Activated T-cell treated with anti-CD3 and anti-CD28 coated beads, Interleukin-2, amount 50 U/mL, for 72 hours (primary cell): Measurements from ENCODE around the gene GAS1. TPM values are rescaled to one million over a fixed set of nuclear protein-coding genes. Genes with fewer than 3 reads are reported as not detected.

Experiments
- ATAC-seq, 2 donors: fragments of 150-1000 bp; cut with Tn5 transposase; replicated peaks in 1 of 2; 2 replicates each; pipeline ENCODE4 v1.10.0; 2021; ENCODE audit warnings: moderate library complexity in 2 of 2, mild to moderate bottlenecking in 1 of 2
- DNase-seq, 2 donors: peaks; one replicate each; pipeline ENCODE4 v3.0.0; 2021 to 2022; ENCODE audit warnings: mixed read lengths in 1 of 2
- H3K27ac Mint-ChIP-seq: one replicate; pipeline ENCODE4 v1.8.0; 2022; ENCODE audit warnings: mild to moderate bottlenecking, moderate library complexity, mixed read lengths
- H3K27me3 Mint-ChIP-seq: one replicate; pipeline ENCODE4 v1.8.0; 2022; ENCODE audit warnings: low read depth, mixed read lengths
- H3K36me3 Mint-ChIP-seq, 2 donors: one replicate each; pipeline ENCODE4 v1.8.0; 2022; ENCODE audit warnings: mixed read lengths in 2 of 2, mild to moderate bottlenecking in 1 of 2; ENCODE audit not compliant: insufficient read depth in 2 of 2
- H3K4me1 Mint-ChIP-seq: one replicate; pipeline ENCODE4 v1.8.0; 2022; ENCODE audit warnings: low read depth, mixed read lengths
- H3K4me3 Mint-ChIP-seq, 2 donors: one replicate each; pipeline ENCODE4 v1.8.0; 2022; ENCODE audit warnings: mild to moderate bottlenecking in 2 of 2, mixed read lengths in 2 of 2, moderate library complexity in 2 of 2
- H3K9me3 Mint-ChIP-seq, 2 donors: one replicate each; pipeline ENCODE4 v1.8.0; 2022; ENCODE audit warnings: mixed read lengths in 2 of 2
- total RNA-seq, 2 donors: library from RNA; stranded (reverse); gene quantifications; one replicate each; pipeline ENCODE4 v1.2.3, GENCODE V29; 2022

The GAS1 gene
- total RNA-seq, 2 donors from 2014 or later: 0.07 to 0.12 TPM

DNA sequence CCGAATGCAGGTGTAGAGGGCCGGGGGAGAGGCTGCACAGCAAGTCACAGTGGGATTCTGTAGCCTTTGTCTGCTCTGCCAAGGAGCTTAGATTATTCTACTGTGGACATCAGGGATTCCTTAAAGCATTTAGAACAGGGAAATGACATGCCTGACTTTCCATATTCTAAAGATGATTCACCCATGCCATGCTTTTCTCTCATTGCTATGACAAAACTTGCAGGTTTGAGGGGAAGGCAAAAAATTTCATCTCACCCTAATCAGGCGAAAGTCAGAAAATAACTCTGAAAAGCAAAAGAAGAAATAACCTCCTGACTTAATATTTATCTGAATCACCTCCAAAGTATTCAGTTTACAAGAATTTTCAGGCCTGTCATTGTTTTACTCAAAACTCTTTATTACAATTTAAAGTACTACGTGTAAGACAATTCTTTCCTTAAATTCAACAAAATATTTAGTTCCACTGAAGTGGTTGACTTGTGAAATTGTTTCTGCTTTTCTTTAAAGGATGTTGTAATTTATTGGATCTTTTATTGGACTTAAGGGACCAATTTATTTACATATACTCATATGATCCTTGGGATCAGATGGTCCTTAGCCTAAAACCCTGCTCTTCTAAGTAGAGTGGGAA, 30.0 kb upstream of the GAS1 start:
- no peaks in the 10 kb centered on the region for H3K9me3 Mint-ChIP-seq
- H3K36me3 Mint-ChIP-seq: no peaks in the 10 kb centered on the region
- no peak overlapping the region for H3K4me3 Mint-ChIP-seq
- peaks cover 47% of the 10 kb centered on the region for H3K27me3 Mint-ChIP-seq
- no peak for ATAC-seq
- H3K4me1 Mint-ChIP-seq: no peaks in the 10 kb centered on the region
- H3K27ac Mint-ChIP-seq: no peak overlapping the region
- no peak for DNase-seq

DNA sequence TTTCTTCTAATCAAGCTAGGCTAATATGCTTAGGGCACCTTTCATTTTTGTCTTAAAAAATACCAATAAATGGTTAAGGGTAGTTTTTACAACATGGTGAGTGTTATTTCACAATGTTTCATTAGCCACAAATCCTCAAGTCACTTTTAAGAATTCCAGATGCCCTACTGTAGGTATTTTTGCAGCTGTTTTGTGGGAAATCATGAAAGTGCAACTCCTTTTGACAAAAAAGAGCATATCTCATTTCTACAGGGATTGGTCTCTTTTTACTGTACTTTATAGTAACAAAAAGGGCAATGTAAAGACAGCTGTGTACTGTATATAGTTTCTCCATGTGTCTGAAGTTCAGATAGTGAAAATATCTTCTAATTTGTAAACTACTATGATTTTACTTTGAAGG, 28.3 kb upstream of the GAS1 start:
- Mint-ChIP-seq H3K27me3 (peaks cover 64% of the 10 kb centered on the region), H3K4me1 (no peaks in the 10 kb centered on the region)

DNA sequence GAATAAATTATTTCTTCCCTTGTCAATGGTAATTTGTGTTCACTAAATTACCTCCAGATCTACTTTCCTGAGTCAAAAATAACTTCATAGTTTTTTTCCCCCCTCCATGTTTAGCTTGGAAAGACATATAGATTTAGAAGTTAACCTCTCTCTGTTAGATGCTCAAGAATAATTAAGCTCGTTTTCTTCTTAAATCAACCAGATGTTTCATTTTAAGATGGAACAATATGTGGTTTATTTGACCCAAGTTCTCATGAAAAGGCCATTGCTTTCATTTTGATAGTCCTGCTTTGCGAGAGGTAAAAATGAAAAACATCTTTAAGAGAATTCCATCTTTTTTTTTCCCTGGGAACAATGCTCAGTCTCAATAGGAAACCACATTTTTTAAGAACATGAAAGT, 27.7 kb upstream of the GAS1 start:
- H3K27ac Mint-ChIP-seq: no peak overlapping the region
- ATAC-seq (no peak), DNase-seq (no peak)
- H3K4me3 Mint-ChIP-seq: no peak overlapping the region
- peaks cover 64% of the 10 kb centered on the region for H3K27me3 Mint-ChIP-seq
- no peaks in the 10 kb centered on the region for H3K36me3 Mint-ChIP-seq
- H3K9me3 Mint-ChIP-seq: no peaks in the 10 kb centered on the region
- no peaks in the 10 kb centered on the region for H3K4me1 Mint-ChIP-seq

More for the DNA sequence above, 28.3 kb upstream of the GAS1 start:
- Mint-ChIP-seq H3K4me3 (no peak overlapping the region), H3K27ac (no peak overlapping the region), H3K36me3 (no peaks in the 10 kb centered on the region), H3K9me3 (no peaks in the 10 kb centered on the region)
- ATAC-seq (no peak), DNase-seq (no peak)

DNA sequence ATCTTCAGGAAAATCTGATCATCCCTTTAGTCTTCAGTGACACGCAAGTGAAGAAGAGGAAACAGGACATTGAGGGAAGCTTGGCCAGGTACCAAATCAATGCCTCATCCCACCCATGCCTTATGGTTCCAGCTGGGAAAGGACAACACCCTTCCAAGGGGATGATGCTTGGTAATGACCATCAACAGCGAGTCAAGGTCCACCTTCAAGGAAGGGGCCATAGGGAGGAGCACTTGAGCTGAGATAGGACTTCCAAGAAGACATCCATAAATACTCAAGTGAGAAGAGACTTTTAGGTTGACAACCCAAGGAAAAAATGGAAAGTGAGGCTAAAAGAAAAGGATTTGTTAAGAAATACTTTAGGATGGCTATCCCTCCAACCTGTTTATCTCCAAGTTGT, 27.1 kb upstream of the GAS1 start:
- Mint-ChIP-seq H3K4me1 (no peaks in the 10 kb centered on the region), H3K4me3 (no peak overlapping the region)

DNA sequence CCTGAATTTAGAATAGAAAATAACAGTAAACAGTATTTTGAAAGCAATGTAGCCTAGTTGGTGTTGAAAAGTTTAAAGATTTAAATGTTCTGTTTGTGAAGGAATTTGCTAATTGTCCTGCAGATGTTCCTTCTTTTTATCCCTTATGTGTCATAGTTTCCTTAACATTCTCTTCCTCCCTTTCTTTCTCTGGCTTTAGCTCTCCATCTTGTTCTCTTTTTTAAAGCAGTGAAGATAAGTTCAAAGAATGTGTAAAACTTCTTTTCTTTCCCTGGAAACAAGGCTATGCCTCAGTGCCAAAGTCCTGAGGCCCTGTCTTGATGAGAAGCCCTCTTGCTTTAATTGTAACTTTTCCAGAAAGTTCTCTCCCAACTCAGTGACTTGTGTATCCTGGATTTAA, 24.4 kb upstream of the GAS1 start:
- ATAC-seq: no peak

More for the DNA sequence above, 27.1 kb upstream of the GAS1 start:
- no peak overlapping the region for H3K27ac Mint-ChIP-seq
- H3K9me3 Mint-ChIP-seq: no peaks in the 10 kb centered on the region
- no peak for DNase-seq
- peaks cover 58% of the 10 kb centered on the region for H3K27me3 Mint-ChIP-seq
- ATAC-seq: no peak
- no peaks in the 10 kb centered on the region for H3K36me3 Mint-ChIP-seq

DNA sequence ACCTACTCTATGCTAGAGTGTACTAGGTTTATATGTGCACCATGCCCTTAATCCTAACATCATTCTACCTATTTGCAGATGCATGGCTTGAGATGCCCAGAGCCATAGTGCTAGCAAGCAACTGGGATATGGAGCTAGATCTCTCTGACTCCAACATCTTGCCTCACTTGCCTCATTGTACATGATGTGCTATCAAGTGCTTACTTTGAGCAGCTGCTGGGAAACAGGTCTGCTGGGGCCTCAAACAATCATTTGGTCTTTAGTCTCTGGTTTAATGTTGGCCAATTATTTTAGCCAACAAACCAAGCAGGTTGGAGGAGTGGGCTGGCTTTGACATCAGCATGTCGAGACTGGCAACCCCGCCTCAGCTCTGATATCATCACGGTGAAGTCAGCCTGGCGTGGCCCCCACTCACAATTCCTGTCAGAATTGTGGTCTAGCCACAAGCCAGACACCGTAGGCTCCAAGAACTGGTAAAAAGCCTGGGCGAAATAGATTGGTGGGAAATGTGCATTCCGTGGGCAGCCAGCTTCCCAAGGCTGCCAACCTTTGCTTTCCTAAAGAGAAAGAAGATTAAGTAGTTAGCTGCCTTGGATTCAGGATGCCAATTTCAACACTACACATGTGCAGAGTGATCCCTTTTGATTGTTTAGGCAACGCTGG, 21.1 kb upstream of the GAS1 start:
- H3K27me3 Mint-ChIP-seq: peaks cover 28% of the 10 kb centered on the region

More for the DNA sequence above, 24.4 kb upstream of the GAS1 start:
- Mint-ChIP-seq H3K4me3 (no peak overlapping the region), H3K27me3 (peaks cover 50% of the 10 kb centered on the region), H3K9me3 (no peaks in the 10 kb centered on the region), H3K27ac (no peak overlapping the region), H3K4me1 (no peaks in the 10 kb centered on the region), H3K36me3 (no peaks in the 10 kb centered on the region)
- no peak for DNase-seq

DNA sequence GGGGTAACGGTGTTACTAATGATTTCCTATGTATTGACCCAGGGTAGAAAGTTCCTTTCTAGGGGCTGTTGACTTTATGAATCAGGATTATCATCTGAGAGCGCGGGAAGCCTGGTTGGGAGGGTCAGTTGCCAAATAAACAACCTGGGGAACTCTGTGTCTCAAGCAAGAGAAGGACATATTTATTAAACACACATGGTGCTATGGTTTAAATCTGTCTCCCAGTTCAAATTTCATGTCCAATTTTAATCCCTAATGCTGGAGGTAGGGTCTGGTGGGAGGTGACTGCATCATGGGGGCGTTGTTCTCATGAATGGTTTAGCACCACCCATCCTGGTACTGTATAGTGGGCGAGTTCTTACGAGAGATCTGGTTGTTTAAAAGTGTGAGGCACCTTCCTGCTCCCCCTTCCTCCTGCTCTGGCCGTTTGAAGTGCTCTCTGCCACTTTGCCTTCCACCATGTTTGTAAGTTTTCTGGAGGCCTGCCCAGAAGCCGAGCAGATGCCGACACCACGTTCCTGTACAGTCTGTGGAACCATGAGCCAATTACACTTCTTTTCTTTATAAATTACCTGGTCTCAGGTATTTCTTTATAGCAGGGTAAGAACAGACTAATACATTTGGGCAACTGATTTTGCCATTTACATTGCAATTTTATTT, 19.7 kb upstream of the GAS1 start:
- Mint-ChIP-seq H3K27ac (no peak overlapping the region), H3K9me3 (no peaks in the 10 kb centered on the region), H3K4me1 (no peaks in the 10 kb centered on the region), H3K27me3 (peaks cover 14% of the 10 kb centered on the region), H3K36me3 (no peaks in the 10 kb centered on the region), H3K4me3 (no peak overlapping the region)
- ATAC-seq (no peak), DNase-seq (no peak)

More for the DNA sequence above, 21.1 kb upstream of the GAS1 start:
- Mint-ChIP-seq H3K36me3 (no peaks in the 10 kb centered on the region), H3K9me3 (no peaks in the 10 kb centered on the region), H3K4me3 (no peak overlapping the region), H3K4me1 (no peaks in the 10 kb centered on the region), H3K27ac (no peak overlapping the region)
- DNase-seq (no peak), ATAC-seq (no peak)

DNA sequence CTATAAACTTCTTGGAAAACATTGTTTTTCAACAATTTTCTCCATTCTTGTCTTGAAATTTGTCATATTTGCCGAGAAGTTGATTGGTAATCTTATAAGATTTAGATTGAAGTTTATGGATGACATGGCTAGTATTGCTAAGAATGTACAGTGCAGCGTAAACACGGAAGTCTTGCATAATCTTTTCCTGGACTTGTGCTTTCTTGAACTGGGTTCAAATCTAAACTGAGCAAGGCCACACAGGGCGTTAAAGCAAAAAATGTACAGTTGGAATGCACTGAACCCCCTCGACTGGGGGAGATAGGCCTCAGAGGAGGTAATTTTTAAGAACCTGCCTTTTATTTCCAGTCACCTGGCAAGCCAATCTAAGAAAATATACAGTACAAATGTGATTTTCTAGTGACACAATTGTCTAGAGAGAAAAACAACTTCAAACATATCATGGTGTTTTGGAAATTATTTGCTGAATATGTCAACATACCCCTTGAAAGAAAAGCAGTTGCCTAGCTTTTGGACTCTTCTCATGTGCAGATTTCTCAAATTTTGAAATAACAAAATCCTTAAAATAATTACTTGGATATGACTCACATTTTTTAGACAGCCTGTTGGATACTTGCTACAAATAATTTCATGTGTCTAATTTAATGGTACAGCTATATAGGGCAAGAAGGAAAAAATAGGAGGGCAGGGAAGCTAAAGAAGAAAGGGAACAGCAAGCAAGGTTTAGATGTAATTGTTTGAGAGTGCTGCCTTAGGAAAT, 18.5 kb upstream of the GAS1 start:
- Mint-ChIP-seq H3K27ac (no peak overlapping the region), H3K4me1 (no peaks in the 10 kb centered on the region), H3K4me3 (no peak overlapping the region), H3K9me3 (no peaks in the 10 kb centered on the region), H3K36me3 (no peaks in the 10 kb centered on the region), H3K27me3 (peaks cover 14% of the 10 kb centered on the region)
- DNase-seq (no peak), ATAC-seq (no peak)

DNA sequence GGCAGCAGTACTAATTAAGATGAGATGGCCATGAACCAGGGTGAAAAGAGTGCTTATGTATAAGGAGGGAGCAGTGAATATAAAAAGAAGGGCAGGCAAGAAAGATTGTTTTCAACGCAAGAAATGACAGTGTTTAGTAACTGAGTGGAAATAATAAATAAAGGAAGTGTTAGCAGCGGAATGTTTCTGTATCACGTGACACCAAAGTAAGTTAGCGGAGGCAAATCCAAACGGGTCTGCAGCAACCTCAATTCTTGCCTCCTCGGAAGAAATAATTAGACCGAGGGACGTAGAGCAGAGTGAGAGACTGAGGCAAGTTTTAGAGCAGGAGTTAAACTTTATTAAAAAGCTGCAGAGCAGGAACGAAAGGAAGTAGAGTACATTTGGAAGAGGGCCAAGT, 15.4 kb upstream of the GAS1 start:
- H3K4me3 Mint-ChIP-seq: no peak overlapping the region
- DNase-seq: no peak
- no peak overlapping the region for H3K27ac Mint-ChIP-seq
- H3K9me3 Mint-ChIP-seq: no peaks in the 10 kb centered on the region
- no peaks in the 10 kb centered on the region for H3K36me3 Mint-ChIP-seq
- no peak for ATAC-seq
- no peaks in the 10 kb centered on the region for H3K4me1 Mint-ChIP-seq
- H3K27me3 Mint-ChIP-seq: peaks cover 29% of the 10 kb centered on the region

DNA sequence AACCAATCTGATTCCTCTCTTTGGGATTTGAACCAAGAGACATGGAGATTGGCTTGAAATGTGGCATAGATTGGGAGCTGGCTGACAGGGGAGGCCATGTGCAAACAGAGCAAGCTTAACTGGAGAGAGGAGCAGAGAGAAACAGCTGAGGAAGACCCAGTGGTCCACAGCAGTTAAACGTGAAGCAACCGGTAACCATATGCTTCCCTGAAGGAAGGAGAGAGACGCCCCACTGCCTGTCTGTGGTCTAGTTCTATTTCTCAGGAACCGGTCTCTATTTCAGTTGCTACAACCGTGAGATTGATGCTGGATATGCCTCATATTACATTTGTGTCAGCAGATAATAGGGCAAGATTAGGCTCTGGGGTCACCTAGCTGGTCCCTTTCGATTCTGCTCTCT, 13.6 kb upstream of the GAS1 start:
- Mint-ChIP-seq H3K36me3 (no peaks in the 10 kb centered on the region), H3K4me3 (no peak overlapping the region), H3K9me3 (no peaks in the 10 kb centered on the region), H3K27me3 (peaks cover 29% of the 10 kb centered on the region), H3K4me1 (no peaks in the 10 kb centered on the region), H3K27ac (no peak overlapping the region)
- no peak for DNase-seq
- no peak for ATAC-seq

DNA sequence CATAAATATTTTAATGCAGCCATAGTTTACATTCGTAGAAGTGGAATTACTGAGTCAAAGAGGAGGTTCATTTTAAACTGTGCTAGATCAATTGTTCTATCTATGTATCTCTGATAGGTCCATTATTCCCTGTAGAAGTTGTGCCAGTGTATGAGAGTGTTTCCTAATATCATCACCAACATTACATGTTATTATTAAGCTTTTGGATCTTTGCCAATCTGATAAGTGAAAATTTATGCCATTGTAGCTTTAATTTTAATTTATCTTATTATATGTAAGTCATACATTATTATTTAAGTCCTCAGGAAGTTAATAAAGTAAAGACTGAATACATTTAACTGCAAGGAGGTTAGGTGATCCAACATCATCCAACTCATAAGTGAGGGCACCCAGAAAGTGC, 10.9 kb upstream of the GAS1 start:
- Mint-ChIP-seq H3K36me3 (no peaks in the 10 kb centered on the region), H3K9me3 (no peaks in the 10 kb centered on the region), H3K4me1 (no peaks in the 10 kb centered on the region), H3K27ac (no peak overlapping the region), H3K4me3 (no peak overlapping the region), H3K27me3 (peaks cover 37% of the 10 kb centered on the region)
- DNase-seq: no peak
- no peak for ATAC-seq

DNA sequence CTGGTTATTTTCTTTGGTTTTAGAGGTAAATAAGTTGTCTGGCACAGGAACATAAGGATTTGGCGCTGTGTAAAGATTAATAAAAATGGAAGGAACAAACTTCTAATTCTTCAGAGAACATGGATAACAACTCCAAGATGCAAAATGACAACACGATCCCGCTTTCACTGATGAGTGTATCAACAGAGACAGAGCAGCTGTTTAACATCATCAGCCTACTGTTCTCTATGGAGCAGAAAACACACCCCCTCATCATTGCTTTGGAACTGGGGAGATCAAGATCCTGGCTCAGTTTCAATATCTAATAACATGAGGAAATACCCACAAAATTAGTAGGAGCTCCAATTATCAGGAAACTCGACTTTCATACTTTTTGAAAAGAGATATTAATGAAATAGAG, 8.3 kb upstream of the GAS1 start:
- Mint-ChIP-seq H3K27ac (no peak overlapping the region), H3K36me3 (peaks cover 4 to 5% of the 10 kb centered on the region in 2 donors), H3K27me3 (peaks cover 32% of the 10 kb centered on the region), H3K4me1 (no peaks in the 10 kb centered on the region), H3K4me3 (no peak overlapping the region), H3K9me3 (peaks cover 4 to 6% of the 10 kb centered on the region in 2 donors)
- ATAC-seq (no peak), DNase-seq (no peak)

DNA sequence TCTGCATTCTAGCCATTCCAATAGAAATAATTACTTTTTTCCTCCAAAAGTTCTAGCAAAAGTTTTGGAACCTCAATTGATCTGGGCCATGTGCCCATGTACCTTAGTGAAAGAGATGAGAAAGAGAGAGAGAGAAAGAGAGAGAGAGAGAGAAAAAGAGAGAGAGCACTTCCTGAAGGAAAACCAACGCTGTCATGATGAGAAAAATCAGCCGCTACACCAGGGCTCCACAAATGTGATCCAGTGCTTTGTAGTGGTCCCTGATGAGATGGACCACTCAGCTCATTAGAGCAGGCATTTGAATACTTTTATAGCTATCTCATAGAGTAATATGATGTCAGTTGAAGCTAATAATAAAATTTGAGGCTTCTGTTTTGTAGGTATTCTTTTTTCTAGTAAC, 7.7 kb upstream of the GAS1 start:
- DNase-seq: no peak
- Mint-ChIP-seq H3K27me3 (peaks cover 27% of the 10 kb centered on the region), H3K27ac (no peak overlapping the region), H3K9me3 (peaks cover 4 to 6% of the 10 kb centered on the region in 2 donors), H3K36me3 (peaks cover 4 to 5% of the 10 kb centered on the region in 2 donors), H3K4me1 (no peaks in the 10 kb centered on the region), H3K4me3 (no peak overlapping the region)
- ATAC-seq: no peak
